ENCODE data around the gene NAP1L5.

NAP1L5 gene

DNA sequence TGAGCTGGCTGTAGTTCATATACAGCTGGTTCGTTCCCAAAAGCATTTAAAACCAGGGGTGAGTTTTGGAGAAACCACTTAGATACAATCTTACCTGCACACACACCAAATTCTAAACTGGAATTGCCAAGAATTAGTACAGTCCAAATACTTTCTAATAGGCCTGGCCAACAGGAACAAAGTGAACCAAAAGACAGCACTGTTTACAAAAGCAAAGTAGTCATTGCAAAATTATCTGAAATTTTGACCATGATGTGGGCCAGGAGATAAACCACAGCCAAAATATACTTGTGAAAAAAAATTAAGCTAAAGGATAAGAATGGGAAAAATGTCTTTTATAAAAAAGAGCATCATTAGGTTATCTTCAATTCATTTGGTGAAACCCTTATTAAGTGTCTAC is 37.9 kb upstream of the NAP1L5 start:
- TF ChIP-seq, protein P1, sequence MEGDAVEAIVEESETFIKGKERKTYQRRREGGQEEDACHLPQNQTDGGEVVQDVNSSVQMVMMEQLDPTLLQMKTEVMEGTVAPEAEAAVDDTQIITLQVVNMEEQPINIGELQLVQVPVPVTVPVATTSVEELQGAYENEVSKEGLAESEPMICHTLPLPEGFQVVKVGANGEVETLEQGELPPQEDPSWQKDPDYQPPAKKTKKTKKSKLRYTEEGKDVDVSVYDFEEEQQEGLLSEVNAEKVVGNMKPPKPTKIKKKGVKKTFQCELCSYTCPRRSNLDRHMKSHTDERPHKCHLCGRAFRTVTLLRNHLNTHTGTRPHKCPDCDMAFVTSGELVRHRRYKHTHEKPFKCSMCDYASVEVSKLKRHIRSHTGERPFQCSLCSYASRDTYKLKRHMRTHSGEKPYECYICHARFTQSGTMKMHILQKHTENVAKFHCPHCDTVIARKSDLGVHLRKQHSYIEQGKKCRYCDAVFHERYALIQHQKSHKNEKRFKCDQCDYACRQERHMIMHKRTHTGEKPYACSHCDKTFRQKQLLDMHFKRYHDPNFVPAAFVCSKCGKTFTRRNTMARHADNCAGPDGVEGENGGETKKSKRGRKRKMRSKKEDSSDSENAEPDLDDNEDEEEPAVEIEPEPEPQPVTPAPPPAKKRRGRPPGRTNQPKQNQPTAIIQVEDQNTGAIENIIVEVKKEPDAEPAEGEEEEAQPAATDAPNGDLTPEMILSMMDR (IDR thresholded peaks at IDR 0.05; ENCODE audit: low read depth, low read length), result no peak
- Histone ChIP-seq H3K4me3 (ENCODE audit: low read depth, low read length) (no peak overlapping the region), H3K27ac (no peak overlapping the region), H3K27me3 (ENCODE audit: insufficient read depth, low read depth, severe bottlenecking) (no peaks in the 10 kb centered on the region), H3K36me3 (no peaks in the 10 kb centered on the region), H3K9me3 (ENCODE audit: severe bottlenecking) (no peaks in the 10 kb centered on the region)
- DNase-seq, result no peak

GRCh38 chr4:88734403-88734949 is 36.8 kb upstream of the NAP1L5 start:
- Histone ChIP-seq H3K27ac (no peak overlapping the region), H3K9me3 (ENCODE audit: severe bottlenecking) (no peaks in the 10 kb centered on the region), H3K27me3 (ENCODE audit: insufficient read depth, low read depth, severe bottlenecking) (no peaks in the 10 kb centered on the region), H3K36me3 (no peaks in the 10 kb centered on the region), H3K4me3 (ENCODE audit: low read depth, low read length) (no peak overlapping the region)
- no peak for DNase-seq
- TF ChIP-seq, protein P1 (IDR thresholded peaks at IDR 0.05; ENCODE audit: low read depth, low read length), result no peak

- DNase-seq, result no peak
- H3K27me3 ChIP-seq (ENCODE audit: insufficient read depth, low read depth, severe bottlenecking), result no peaks in the 10 kb centered on the region
- TF ChIP-seq, protein P1 (IDR thresholded peaks at IDR 0.05; ENCODE audit: low read depth, low read length), result no peak
- no peak overlapping the region for H3K4me3 ChIP-seq (ENCODE audit: low read depth, low read length)
- no peak overlapping the region for H3K27ac ChIP-seq
- peaks cover 6% of the 10 kb centered on the region for H3K36me3 ChIP-seq
- H3K9me3 ChIP-seq (ENCODE audit: severe bottlenecking), result no peaks in the 10 kb centered on the region
Measured at GRCh38 chr4:88732714-88733368, 35.2 kb upstream of the NAP1L5 start.

GRCh38 chr4:88731381-88731780 is 33.8 kb upstream of the NAP1L5 start:
- TF ChIP-seq, protein P1 (IDR thresholded peaks at IDR 0.05; ENCODE audit: low read depth, low read length), result no peak
- no peak for DNase-seq
- Histone ChIP-seq H3K27ac (no peak overlapping the region), H3K9me3 (ENCODE audit: severe bottlenecking) (no peaks in the 10 kb centered on the region), H3K4me3 (ENCODE audit: low read depth, low read length) (no peak overlapping the region), H3K27me3 (ENCODE audit: insufficient read depth, low read depth, severe bottlenecking) (no peaks in the 10 kb centered on the region), H3K36me3 (peaks cover 14% of the 10 kb centered on the region)

DNA sequence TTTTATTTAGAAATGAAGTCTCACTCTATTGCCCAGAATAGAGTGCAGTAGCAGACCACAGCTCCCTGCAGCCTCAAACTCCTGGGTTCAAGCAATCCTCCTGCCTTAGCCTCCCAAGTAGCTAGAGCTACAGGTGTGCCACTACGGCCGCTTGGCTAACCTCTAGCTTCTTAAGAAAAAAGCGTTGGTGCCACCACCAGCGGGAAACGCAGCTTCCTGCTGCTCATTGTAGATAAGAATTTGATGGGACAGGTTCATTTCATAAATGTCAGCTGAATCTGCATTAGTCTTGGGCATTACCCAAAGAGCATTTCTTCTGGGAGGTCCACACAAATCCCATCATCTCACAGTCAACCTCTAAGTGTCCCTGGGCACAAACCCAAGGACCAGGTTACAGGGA is 33.2 kb upstream of the NAP1L5 start:
- TF ChIP-seq, protein P1 (IDR thresholded peaks at IDR 0.05; ENCODE audit: low read depth, low read length), result no peak
- DNase-seq, result no peak
- Histone ChIP-seq H3K36me3 (peaks cover 14% of the 10 kb centered on the region), H3K9me3 (ENCODE audit: severe bottlenecking) (no peaks in the 10 kb centered on the region), H3K27ac (no peak overlapping the region), H3K4me3 (ENCODE audit: low read depth, low read length) (no peak overlapping the region), H3K27me3 (ENCODE audit: insufficient read depth, low read depth, severe bottlenecking) (no peaks in the 10 kb centered on the region)

All from WERI-Rb-1 (cell line).